GM19463 (cell line): ENCODE measurements around the gene TRIM3.

Experiments
- ATAC-seq: cut with Tn5 transposase; IDR thresholded peaks from one replicate; pipeline ENCODE4 v1.9.1; 2021; ENCODE audit warnings: mild to moderate bottlenecking, moderate library complexity; ENCODE audit not compliant: unreplicated experiment

The TRIM3 gene

GRCh38 chr11:6442441-6442840 is 31.3 kb downstream of the TRIM3 start:
- no peak for ATAC-seq

GRCh38 chr11:6440906-6441358 is 32.8 kb downstream of the TRIM3 start, which contains the start of gene HPX:
HPX (minus strand) TSS chr11:6440987; CDS start chr11:6440963, 24 bp downstream.
- ATAC-seq: no peak

GRCh38 chr11:6438979-6439571 is 34.7 kb downstream of the TRIM3 start:
- ATAC-seq: no peak

- ATAC-seq: no peak
Observed at GRCh38 chr11:6437993-6438392, 35.7 kb downstream of the TRIM3 start.

GRCh38 chr11:6437423-6437822 is 36.3 kb downstream of the TRIM3 start:
- ATAC-seq: no peak

- ATAC-seq: no peak
Observed at GRCh38 chr11:6433998-6434660, 39.6 kb downstream of the TRIM3 start.

- ATAC-seq: no peak
Observed at GRCh38 chr11:6431861-6432260, 41.9 kb downstream of the TRIM3 start.

- ATAC-seq: no peak
Observed at GRCh38 chr11:6427516-6427915, 46.2 kb downstream of the TRIM3 start.

- ATAC-seq: no peak
Observed at GRCh38 chr11:6420677-6421076, 53.1 kb downstream of the TRIM3 start.

- peak; percentile 56 for ATAC-seq
Observed at GRCh38 chr11:6419009-6419631, 54.6 kb downstream of the TRIM3 start, which contains the start of gene APBB1. APBB1 (minus strand) TSS chr11:6419094; CDS start chr11:6411347, 7,747 bp downstream.

- ATAC-seq: no peak
Observed at GRCh38 chr11:6418557-6419008, 55.2 kb downstream of the TRIM3 start.

- no peak for ATAC-seq
Observed at GRCh38 chr11:6417907-6418556, 55.7 kb downstream of the TRIM3 start.

- no peak for ATAC-seq
Observed at GRCh38 chr11:6415797-6416196, 57.9 kb downstream of the TRIM3 start.

GRCh38 chr11:6414874-6415328 is 58.8 kb downstream of the TRIM3 start:
- ATAC-seq: no peak

GRCh38 chr11:6413791-6414201 is 59.9 kb downstream of the TRIM3 start:
- ATAC-seq: no peak

- ATAC-seq: no peak
Observed at GRCh38 chr11:6411594-6412031, 62.1 kb downstream of the TRIM3 start.

GRCh38 chr11:6410695-6411430 is 62.9 kb downstream of the TRIM3 start:
- no peak for ATAC-seq

GRCh38 chr11:6406370-6406769 is 67.4 kb downstream of the TRIM3 start:
- no peak for ATAC-seq

GRCh38 chr11:6405846-6406245 is 67.9 kb downstream of the TRIM3 start:
- no peak for ATAC-seq

- ATAC-seq: no peak
Observed at GRCh38 chr11:6405052-6405667, 68.6 kb downstream of the TRIM3 start.
